T47D (cell line): ENCODE data around the gene MYOZ2.

Experiments used
- DNase-seq, 2 experiments: peaks; one replicate each; pipeline versions ENCODE4 v3.0.0 to v3.0.0-alpha.2; 2011 to 2012; ENCODE audit warnings: low read depth in 1 of 2, low spot score in 1 of 2
- JUND ChIP-seq: IDR thresholded peaks from 2 replicates; pipeline ENCODE4 v1.6.1; 2012; ENCODE audit warnings: low read depth
- in situ Hi-C: cut with HindIII; loops from 2 replicates; pipeline ENCODE4 v1.10.0; 2016; ENCODE audit warnings: low sequenced_read_pairs, low pct_unique_long_range_greater_than_20kb

MYOZ2 gene

GRCh38 chr4:119184128-119184527 lies 48.5 kb downstream of the MYOZ2 start:
- peak in 1 of 2 experiments; percentile 7 for DNase-seq
- no peak for TF ChIP-seq JUND
- in situ Hi-C loops = no loop called here

DNA sequence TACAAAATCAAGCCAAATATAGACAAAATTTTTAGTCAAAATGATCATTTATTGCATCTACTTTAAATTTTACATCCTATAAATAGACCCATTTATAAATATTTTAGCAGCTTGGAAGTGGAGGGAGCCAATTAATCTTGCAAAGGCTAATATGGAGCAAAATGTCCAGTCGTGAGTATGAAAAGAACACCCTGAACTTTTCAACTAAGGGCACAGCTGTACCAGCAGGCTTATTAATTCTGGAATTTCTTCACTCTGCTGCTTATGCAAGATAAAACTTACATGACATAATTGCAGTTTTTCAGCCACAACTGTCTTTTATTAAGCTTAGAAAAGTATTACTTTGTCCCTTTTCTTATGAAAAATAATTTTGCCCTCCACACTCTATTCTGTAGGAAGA lies 54.0 kb downstream of the MYOZ2 start:
- no peak for DNase-seq
- no peak for TF ChIP-seq JUND
- in situ Hi-C loops = no loop called here

- no peak for DNase-seq
- no peak for TF ChIP-seq JUND
- in situ Hi-C loops = no loop called here
Observed at GRCh38 chr4:119190354-119190753, 54.7 kb downstream of the MYOZ2 start.

DNA sequence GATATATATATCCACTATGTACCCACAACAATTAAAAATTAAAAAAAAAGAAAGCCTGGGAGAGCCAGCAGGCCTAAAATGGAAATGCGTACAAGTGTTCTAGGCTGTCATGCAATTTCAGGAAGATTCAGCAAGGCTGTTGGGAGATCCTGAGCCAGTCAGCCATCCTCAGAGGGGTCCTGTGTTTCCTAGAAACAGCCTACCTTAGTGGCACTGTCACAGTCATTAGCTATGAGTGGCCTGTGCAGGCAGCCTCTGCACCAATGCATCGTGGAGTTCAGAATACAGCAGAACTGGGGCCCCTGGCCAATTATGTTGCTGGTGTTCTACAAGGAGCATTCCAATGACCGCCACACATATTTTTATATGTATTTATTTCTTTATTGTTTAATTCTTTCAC lies 55.9 kb downstream of the MYOZ2 start:
- TF ChIP-seq JUND = no peak
- in situ Hi-C loops = no loop called here
- DNase-seq = no peak

DNA sequence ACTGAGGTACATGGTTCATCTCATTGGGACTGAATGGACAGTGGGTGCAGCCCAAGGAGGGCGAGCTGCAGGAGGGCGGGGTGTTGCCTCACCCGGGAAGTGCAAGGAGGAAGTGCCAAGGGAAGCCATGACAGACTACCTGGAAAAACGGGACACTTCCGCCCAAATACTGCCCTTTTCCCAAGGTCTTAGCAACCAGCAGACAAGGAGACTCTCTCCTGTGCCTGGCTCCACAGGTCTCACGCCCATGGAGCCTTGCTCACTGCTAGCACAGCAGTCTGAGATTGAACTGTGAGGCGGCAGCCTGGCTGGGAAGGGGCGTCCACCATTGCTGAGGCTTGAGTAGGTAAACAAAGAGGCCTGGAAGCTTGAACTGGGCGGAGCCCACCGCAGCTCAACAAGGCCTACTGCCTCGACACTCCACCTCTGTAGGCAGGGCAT lies 62.2 kb downstream of the MYOZ2 start:
- in situ Hi-C loops = no loop called here
- DNase-seq = no peak
- no peak for TF ChIP-seq JUND

GRCh38 chr4:119204916-119205315 lies 69.3 kb downstream of the MYOZ2 start:
- in situ Hi-C loops = no loop called here
- no peak for TF ChIP-seq JUND
- no peak for DNase-seq

- no peak for DNase-seq
- in situ Hi-C loops = no loop called here
- no peak for TF ChIP-seq JUND
Observed at GRCh38 chr4:119205690-119206089, 70.1 kb downstream of the MYOZ2 start.

GRCh38 chr4:119206178-119206577 lies 70.5 kb downstream of the MYOZ2 start:
- no peak for DNase-seq
- no peak for TF ChIP-seq JUND
- in situ Hi-C loops = no loop called here

DNA sequence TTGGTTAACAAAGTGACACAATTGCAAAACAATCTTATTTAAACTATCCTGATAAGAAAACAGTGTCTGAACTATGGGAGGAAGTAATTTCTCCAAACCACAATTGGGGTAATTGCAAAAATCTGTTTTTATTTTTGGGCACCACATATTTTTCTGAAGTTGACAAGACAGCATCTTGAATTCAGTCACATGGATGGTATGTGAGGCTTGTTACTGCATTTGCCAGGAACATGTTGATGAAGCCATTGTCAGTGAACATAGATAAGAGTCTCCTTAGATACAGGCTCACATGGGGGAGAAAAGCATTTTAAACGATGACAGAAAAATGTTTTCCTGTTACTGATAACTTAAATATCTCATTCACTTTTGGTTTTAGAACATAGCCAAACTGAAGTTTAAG lies 71.4 kb downstream of the MYOZ2 start:
- no peak for TF ChIP-seq JUND
- in situ Hi-C loops = no loop called here
- no peak for DNase-seq

GRCh38 chr4:119209077-119209476 lies 73.4 kb downstream of the MYOZ2 start:
- no peak for TF ChIP-seq JUND
- in situ Hi-C loops = no loop called here
- no peak for DNase-seq

DNA sequence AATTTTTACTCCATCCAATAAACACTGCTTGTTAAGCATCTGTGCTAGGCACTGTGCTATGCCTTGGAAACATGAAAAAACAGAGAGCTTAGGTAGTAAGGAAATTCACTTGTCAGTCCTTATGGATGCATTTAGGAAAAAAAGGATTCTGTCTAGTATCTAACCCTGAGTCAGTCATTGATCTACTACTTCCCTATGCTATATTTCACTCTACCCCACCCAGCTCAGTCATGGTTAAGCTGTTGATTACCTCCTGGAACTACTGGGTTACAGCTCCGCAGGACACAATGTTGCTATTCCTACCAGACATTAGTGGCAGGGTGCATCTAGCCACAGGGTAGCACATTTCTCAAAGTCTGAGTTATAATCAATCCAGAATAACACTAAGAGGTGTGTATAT lies 74.0 kb downstream of the MYOZ2 start:
- in situ Hi-C loops = no loop called here
- TF ChIP-seq JUND = no peak
- DNase-seq = no peak

- TF ChIP-seq JUND = no peak
- in situ Hi-C loops = no loop called here
- DNase-seq = no peak
Observed at GRCh38 chr4:119210775-119211174, 75.1 kb downstream of the MYOZ2 start.

- no peak for DNase-seq
- in situ Hi-C loops = no loop called here
- TF ChIP-seq JUND = no peak
Observed at GRCh38 chr4:119211867-119212233, 76.2 kb downstream of the MYOZ2 start.

GRCh38 chr4:119212234-119212963 lies 76.8 kb downstream of the MYOZ2 start, which contains the start of gene USP53:
TSS of gene USP53 (plus strand) at chr4:119212713. CDS start at chr4:119239760, 27,047 bp downstream.
- in situ Hi-C loops = no loop called here

More at GRCh38 chr4:119212234-119212963, 76.8 kb downstream of the MYOZ2 start, which contains the start of gene USP53:
- peak; percentile 89 to 98 for DNase-seq
- TF ChIP-seq JUND = no peak
